Right lobe of liver (tissue), 6 donors: ENCODE data around the gene GCKR. TPM values are rescaled to one million over a fixed set of nuclear protein-coding genes. Genes with fewer than 3 reads are reported as not detected.
A peak's percentile ranks its signal among the peaks of the same experiment; 100 is the strongest.

Source experiments
- ATAC-seq, 4 donors: fragments of 200-7000 bp; cut with Tn5 transposase; one replicate each; pipeline ENCODE4 v1.9.1; 2020; ENCODE audit warnings: mild to moderate bottlenecking in 4 of 4, moderate library complexity in 4 of 4
- DNase-seq, 3 donors: peaks; one replicate each; pipeline ENCODE4 v3.0.0-alpha.2; 2020
- H3K27ac ChIP-seq, 3 donors: fragments of 200-600 bp; one replicate each; pipeline ENCODE4 v1.8.0; 2022
- H3K27me3 ChIP-seq, 2 donors: fragments of 200-600 bp; one replicate each; pipeline ENCODE4 v1.8.0; 2022
- H3K36me3 ChIP-seq, 4 donors: fragments of 200-600 bp; sonication (generic) in 1 of 4; one replicate each; pipeline versions ENCODE4 v1.5.1 to v1.8.0; 2017 to 2022; ENCODE audit warnings: control low read depth in 1 of 4
- H3K4me1 ChIP-seq, 4 donors: fragments of 200-600 bp; sonication (generic) in 1 of 4; one replicate each; pipeline versions ENCODE4 v1.5.1 to v1.8.0; 2017 to 2022; ENCODE audit warnings: control low read depth in 1 of 4
- H3K4me3 ChIP-seq, 3 donors: fragments of 200-600 bp; one replicate each; pipeline ENCODE4 v1.8.0; 2022
- H3K9me3 ChIP-seq, 4 donors: fragments of 200-600 bp; sonication (generic) in 1 of 4; one replicate each; pipeline versions ENCODE4 v1.5.1 to v1.8.0; 2017 to 2022; ENCODE audit warnings: control low read depth in 1 of 4
- POLR2A ChIP-seq: fragments of 450-650 bp; IDR thresholded peaks from one replicate; pipeline ENCODE4 v1.6.1; 2017; ENCODE audit warnings: antibody characterized with exemption, mild to moderate bottlenecking
- WGBS: methylation state at CpG from one replicate; pipeline ENCODE4 v1.1.6; 2018; ENCODE audit warnings: low coverage, low lambda C conversion rate; ENCODE audit not compliant: insufficient coverage; ENCODE audit errors: missing lambda C conversion rate; 5-methylcytosine and 5-hydroxymethylcytosine counted together
- intact Hi-C, 2 donors: fragments of 100-400 bp; cut with DNase I; formaldehyde crosslinking; loops; one replicate each; pipeline versions ENCODE4 v1.11.2 to v1.14.1; 2022
- total RNA-seq, 6 experiments: library from RNA; depleted of rRNA in 2 of 6; stranded (reverse); fragments of >200 nt in 2 of 6; fragmentation: NEBNext Ultra II Directional in 3 of 6; extraction: Animal tissue kit (Norgen Biotek cat#: 25700) in 3 of 6; gene quantifications; one replicate each; pipeline versions ENCODE4 v1.1.0 to v1.2.4, GENCODE V29; 2016 to 2023
- TF ChIP-seq, protein P1 (sequence below), 4 donors: fragments of 200-600 bp in 3 of 4; fragments of 450-650 bp in 1 of 4; IDR thresholded peaks; one replicate each; pipeline versions ENCODE4 v1.5.1 to v1.8.0; 2016 to 2022; ENCODE audit warnings: antibody characterized with exemption in 4 of 4, mild to moderate bottlenecking in 2 of 4
- donor health status: DM: no; HTN: yes; CAD: no.
- donor health status: DM: no; HTN: no; CAD: no.
- donor health status: DM: no; HTN: no; CAD: no.
- donor health status: DM: no; HTN: yes; CAD: no.
- donor health status: DM: no; HTN: yes; CAD: no.

Gene GCKR
- total RNA-seq, 6 experiments from 2014 or later, result 57.9 to 164 (median 115) TPM

DNA sequence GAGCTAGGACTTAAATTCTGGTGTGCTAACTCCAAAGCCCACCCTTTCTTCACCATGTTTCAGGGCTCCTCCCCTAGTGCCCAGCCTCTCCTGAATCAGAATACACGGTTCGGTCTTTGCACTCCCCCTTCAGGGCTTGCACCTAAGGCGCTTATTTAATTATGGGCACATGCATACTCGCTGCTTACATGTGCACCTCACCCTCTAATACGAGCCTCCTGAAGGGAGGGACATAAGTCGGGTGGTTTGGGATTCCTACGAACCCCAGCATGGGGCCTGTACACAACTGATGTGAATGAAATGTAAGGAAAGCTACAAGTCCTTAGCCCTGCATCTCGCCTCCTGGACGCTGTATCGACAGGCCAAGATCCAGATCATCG, 7.5 kb upstream of the GCKR start:
- TF ChIP-seq POLR2A, result no peak
- no peaks in the 10 kb centered on the region for H3K9me3 ChIP-seq
- peak overlapping the region; percentile 41 to 48 (median 44) for H3K4me3 ChIP-seq
- H3K36me3 ChIP-seq, result peaks cover 0 to 7% (median 0%) of the 10 kb centered on the region in 4 donors
- DNase-seq, result no peak
- no peaks in the 10 kb centered on the region for H3K27me3 ChIP-seq
- H3K4me1 ChIP-seq, result peaks cover 0 to 20% (median 8%) of the 10 kb centered on the region in 4 donors
- ATAC-seq, result no peak
- H3K27ac ChIP-seq, result peak overlapping the region in 2 of 3 donors; percentile 25 to 33
- 4% methylated on average over 11 of the region's 11 CpGs for WGBS
- intact Hi-C loops, result no loop called here

DNA sequence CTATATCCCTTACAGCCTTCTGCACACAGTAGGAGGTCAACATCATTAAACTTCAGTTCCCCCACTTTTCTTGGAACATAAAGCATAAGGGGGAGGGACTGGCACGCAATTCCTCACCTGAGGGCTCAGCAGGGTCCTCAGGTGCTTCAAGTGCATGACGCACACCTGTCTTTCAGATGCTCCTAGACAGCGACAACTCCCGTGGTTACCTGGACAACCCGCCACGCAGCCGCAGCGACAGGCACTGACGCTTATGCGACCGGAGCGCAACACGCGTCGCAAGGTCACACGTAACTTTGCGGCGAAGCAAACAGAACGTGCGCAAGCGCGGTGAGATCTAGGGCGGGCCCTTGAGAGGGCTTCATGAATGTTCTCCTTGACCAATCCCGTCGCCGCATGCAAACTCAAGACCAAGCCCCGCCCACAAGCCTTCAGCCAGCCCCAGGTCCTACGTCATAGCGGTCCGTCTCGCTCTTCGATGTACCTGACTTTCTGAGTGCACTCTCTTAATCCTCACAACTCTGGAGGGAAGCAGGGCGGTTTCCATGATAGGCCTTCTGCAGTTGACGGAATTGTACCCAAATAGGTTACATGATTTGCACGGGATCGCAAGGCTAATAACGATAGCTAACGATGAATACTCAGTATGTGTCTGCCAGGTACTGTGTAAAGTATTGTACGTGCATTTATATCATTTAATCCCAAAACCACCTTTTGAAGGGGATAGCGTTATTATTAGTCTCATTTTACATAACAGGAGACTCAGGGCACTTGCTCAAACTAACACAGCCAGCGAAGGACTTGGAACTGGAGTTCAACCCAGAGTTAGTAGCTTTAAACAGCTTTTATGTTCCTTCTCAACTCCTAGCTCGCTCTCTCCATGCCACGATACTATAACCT, 6.9 kb upstream of the GCKR start, which contains the start of gene IFT172:
Gene IFT172, minus strand, starts transcription at position 246 of the 900 bp plus-strand sequence. Its CDS starts 90 bp downstream, at position 156.
- TF ChIP-seq, protein P1, sequence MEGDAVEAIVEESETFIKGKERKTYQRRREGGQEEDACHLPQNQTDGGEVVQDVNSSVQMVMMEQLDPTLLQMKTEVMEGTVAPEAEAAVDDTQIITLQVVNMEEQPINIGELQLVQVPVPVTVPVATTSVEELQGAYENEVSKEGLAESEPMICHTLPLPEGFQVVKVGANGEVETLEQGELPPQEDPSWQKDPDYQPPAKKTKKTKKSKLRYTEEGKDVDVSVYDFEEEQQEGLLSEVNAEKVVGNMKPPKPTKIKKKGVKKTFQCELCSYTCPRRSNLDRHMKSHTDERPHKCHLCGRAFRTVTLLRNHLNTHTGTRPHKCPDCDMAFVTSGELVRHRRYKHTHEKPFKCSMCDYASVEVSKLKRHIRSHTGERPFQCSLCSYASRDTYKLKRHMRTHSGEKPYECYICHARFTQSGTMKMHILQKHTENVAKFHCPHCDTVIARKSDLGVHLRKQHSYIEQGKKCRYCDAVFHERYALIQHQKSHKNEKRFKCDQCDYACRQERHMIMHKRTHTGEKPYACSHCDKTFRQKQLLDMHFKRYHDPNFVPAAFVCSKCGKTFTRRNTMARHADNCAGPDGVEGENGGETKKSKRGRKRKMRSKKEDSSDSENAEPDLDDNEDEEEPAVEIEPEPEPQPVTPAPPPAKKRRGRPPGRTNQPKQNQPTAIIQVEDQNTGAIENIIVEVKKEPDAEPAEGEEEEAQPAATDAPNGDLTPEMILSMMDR (IDR thresholded peaks at IDR 0.05), result no peak
- TF ChIP-seq POLR2A, result peak; percentile 82
- peak within 1 kb of the TSS; percentile 46 to 93 (median 88) for H3K27ac ChIP-seq
- peak; percentile 88 to 94 (median 93) for ATAC-seq
- peak within 1 kb of the TSS; percentile 41 to 48 (median 44) for H3K4me3 ChIP-seq
- H3K9me3 ChIP-seq, result no peaks in the 10 kb centered on the region
- peaks cover 0 to 20% (median 8%) of the 10 kb centered on the region in 4 donors for H3K4me1 ChIP-seq
- peaks cover 0 to 7% (median 0%) of the 10 kb centered on the region in 4 donors for H3K36me3 ChIP-seq
- 13% methylated on average over 19 of the region's 43 CpGs for WGBS
- no peaks in the 10 kb centered on the region for H3K27me3 ChIP-seq
- DNase-seq, result peak; percentile 99 to 100 (median 100)
- intact Hi-C loops, result no loop called here

DNA sequence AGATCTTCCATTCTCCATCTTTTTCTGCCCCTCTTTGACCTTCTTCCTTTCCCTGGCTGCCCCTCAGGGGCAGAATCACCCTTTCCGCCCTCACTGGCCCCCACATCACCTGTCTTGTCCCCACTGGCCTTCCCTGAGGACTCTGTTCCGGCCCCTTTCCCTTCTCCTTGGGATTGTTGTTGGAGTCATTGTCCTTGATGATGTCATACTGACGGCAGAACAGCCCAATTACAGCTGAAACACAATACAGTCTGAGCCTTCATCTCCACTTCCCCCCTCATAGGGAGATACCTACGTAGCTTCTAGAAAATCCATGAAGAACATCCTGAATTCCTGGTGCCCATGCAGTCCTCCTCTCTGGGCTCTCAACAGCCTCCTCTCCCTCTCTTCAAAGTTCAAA, 4.1 kb upstream of the GCKR start:
- no peaks in the 10 kb centered on the region for H3K27me3 ChIP-seq
- intact Hi-C loops, result no loop called here
- no peak overlapping the region for H3K4me3 ChIP-seq
- DNase-seq, result no peak
- no peaks in the 10 kb centered on the region for H3K9me3 ChIP-seq
- TF ChIP-seq, protein P1 (IDR thresholded peaks at IDR 0.05), result no peak
- no peak for TF ChIP-seq POLR2A
- WGBS, result 93% methylated on average over 3 of the region's 4 CpGs
- peaks cover 0 to 30% (median 9%) of the 10 kb centered on the region in 4 donors for H3K4me1 ChIP-seq
- H3K36me3 ChIP-seq, result peaks cover 0 to 7% (median 0%) of the 10 kb centered on the region in 4 donors
- H3K27ac ChIP-seq, result no peak overlapping the region
- no peak for ATAC-seq

DNA sequence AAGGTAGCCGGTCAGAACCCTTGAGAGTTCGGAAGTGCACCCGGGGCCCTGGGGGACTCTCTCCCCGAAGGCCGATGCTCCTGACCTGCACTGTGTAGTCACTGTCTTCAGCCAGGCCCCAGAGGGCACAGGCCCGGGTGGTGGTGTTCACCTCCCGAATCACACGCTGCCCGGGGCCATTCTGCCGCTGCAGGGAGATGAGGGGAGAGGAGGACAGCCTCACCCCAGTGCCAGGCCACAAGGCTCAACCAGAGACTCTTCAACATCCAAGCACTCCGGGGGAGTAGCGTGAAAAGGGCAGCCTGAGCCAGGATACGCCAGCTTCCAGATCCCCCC, 2.7 kb upstream of the GCKR start:
- Histone ChIP-seq H3K4me1 (peaks cover 0 to 41% (median 11%) of the 10 kb centered on the region in 4 donors), H3K4me3 (peak overlapping the region; percentile 58 to 73 (median 63)), H3K9me3 (no peaks in the 10 kb centered on the region), H3K27ac (peak overlapping the region; percentile 81 to 95 (median 92)), H3K27me3 (no peaks in the 10 kb centered on the region), H3K36me3 (peaks cover 0 to 7% (median 0%) of the 10 kb centered on the region in 4 donors)
- intact Hi-C loops, result no loop called here
- TF ChIP-seq, protein P1 (IDR thresholded peaks at IDR 0.05), result no peak
- no peak for TF ChIP-seq POLR2A
- ATAC-seq (peak in 1 of 4 donors; percentile 0), DNase-seq (no peak)
- WGBS, result 40% methylated on average over 2 of the region's 13 CpGs
